Activated T-helper 1 cell treated with Interleukin-2 at 50 U/mL for 16 hours (primary cell): ENCODE measurements around the gene CAMK2B.

Experiments used
- DNase-seq: peaks from one replicate; pipeline ENCODE4 v3.0.0-alpha.2; 2020; ENCODE audit warnings: low read depth

The CAMK2B gene

DNA sequence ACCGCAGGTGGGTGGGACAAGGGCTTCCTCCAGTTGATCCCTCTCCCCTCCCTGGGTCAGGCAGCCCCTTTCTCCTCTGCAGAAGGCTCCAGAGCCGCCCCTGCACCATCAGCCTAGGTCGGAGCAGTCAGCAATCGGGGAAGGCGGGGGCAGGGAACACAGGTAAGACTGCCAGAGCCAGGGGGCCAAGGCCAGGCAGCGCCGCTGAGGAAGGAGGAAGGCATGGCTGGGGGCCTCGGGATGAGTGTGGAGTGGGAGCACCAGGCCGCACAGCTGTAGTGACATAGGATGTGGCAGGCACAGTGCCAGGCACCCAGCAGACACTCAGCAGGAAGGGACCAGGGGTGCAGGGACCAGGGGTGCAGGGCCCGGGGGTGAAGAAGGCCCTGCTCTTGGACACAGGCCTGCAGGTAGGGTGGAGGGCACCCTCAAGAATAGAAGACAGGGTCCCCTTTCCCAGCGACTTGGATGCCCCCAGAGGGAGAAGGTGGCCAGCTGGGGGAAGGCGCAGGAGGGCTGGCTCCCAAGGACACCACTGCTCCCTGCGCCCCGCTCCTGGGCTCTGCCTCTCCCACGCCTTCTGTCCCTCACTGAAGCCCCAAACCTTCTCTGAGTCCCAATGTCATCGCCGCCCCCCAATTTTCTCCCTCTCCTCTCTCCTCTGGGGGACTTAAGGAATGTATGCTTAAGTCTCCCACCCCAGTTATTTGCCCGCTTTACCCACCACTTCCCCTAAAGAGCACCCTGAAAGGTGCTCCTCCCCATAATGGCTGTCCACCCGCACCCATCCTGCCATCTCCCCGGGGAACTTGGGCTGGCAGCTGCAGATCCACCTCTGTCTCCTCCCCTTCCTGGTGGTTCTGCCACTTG, 38.5 kb downstream of the CAMK2B start:
- DNase-seq: no peak

- no peak for DNase-seq
Observed at GRCh38 chr7:44286182-44286617, 39.2 kb downstream of the CAMK2B start.

DNA sequence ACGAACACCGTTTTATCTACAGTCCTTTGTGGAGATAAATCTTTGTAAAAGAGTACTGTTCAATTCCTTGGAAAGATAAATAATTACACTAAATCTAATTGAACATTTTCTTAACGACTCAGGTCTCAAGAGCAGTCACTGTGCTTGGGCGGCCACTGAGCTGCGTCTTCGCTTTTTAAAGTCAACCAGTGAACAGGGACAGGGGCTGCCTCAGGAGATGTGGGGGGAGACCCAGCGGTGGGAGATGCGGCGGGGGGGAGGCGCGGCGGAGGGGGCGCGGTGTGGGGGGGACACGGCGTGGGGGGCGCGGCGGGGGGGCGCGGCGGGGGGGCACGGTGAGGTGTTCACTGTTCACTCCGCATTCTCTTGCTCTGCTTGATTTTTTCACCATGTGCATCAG, 39.8 kb downstream of the CAMK2B start:
- DNase-seq: no peak

DNA sequence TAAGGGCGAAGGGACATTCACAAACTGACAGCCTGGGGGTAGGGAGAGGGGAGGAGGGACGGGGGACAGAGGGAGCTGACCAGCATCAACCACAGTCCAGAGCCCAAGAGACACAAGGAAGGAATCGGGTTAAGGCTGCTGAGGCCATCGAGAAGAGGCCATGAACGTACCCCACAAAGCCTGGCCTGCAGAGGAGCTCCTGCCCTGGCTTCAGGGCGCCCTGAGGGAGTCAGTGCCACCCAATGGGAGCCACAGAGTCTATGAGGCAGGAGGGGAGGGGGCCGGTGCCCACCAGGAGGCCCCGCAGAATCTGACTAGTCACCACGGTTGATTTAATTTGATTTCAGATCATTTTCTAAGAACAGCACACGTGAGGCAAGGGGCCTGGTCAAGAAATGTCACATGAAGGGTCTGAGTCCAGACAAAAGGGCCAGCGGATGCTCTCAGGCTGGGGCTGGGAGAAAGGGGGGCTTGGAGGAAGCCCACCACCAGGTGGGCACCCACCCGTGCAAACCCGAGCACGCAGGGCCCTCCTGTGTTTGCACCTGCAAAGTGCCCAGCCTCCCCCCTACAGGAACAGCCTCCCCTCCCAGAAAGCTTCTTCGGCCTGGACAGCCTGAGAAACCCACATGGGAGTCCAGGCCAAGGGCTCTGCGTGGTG, 40.4 kb downstream of the CAMK2B start:
- no peak for DNase-seq

DNA sequence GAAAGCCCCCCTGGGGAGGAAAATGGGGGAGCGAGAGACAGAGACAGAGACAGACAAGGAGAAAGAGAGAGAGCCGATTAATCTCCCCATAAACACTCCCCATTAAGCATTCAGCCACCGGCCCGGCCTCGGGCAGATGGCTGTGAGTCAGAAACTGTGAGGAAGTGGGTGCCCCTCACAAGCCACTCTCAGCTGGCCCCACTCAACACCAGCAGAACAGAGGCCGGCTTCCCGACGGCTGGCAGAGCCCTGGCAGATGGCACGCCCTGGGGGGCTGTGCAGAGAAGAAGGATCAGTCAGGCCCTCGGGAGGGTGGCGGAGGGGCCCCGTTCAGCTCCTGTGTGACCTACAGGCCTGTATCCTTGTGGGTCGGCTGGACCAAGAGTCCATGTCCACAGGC, 41.2 kb downstream of the CAMK2B start:
- no peak for DNase-seq

DNA sequence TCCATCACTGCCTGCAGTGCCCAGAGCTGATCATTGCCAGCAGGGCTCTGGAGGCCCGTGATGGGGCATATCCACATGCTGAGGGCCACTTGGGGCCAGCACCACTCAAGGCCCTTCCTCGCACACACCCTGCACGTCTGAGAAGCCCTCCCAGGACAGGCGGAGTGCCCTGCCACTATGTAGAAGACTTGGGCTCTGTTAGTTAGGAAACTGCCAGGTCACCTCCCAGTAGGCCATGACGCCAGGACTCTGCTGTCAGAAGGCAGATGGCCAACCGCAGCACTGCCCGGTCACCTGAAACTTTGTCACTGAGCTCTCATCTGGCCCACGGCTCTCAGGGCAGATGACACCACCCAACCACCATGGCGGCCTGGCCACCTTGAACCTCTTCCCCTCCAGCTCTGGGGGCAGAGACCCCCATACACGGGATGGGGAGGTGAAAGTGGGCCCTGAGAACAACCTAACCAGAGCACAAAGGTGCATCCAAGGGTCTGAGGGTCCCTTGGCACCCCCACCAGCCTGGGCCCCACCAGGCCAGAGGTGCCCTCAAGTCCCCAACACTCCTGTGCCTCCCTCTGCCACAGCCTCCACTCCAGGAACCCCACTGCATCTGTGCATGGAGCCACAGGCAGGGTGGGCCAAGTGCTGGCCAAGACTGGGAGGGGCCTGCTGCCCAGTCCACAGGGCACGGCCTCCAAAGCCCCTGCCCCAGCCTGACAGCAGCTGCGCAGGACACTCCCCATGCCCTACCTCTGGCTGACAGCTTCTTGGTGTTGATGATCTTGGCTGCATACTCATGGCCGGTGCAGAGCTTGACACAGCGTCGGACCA, 41.8 kb downstream of the CAMK2B start:
- no peak for DNase-seq

DNA sequence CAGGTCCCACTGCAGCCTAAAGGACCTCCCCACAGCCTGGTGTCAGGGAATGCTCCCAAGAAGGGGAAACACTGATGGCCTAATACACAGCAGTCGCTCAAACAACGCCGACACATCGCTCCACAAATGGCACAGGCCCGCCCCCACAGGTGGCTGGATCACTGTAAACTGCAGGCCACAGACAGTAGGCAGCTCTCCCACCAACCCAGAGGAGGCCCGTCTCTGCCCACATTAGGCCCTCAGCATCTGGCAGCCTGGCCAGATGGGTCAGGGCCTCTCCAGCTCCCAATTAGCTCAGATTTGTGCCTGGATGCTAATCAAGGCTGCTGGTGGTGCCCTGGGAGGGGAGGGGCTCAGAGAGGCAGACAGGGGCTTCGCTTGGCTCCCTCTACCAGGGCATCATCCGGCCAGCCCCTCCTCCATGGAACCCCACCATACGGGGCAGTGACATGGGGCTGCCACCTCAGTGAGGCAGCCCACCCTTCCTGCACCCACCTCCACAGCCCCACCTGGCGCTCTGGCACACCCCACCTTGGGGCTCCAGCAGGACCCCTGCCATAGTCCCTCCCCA, 42.7 kb downstream of the CAMK2B start:
- DNase-seq: no peak

- DNase-seq: no peak
Observed at GRCh38 chr7:44281811-44282600, 43.4 kb downstream of the CAMK2B start.

- DNase-seq: no peak
Observed at GRCh38 chr7:44280993-44281721, 44.2 kb downstream of the CAMK2B start.

- no peak for DNase-seq
Observed at GRCh38 chr7:44280636-44280992, 44.8 kb downstream of the CAMK2B start.

- no peak for DNase-seq
Observed at GRCh38 chr7:44279731-44280505, 45.5 kb downstream of the CAMK2B start.

GRCh38 chr7:44279286-44279685, 46.1 kb downstream of the CAMK2B start:
- no peak for DNase-seq

- no peak for DNase-seq
Observed at GRCh38 chr7:44278451-44279161, 46.8 kb downstream of the CAMK2B start.

GRCh38 chr7:44277851-44278250, 47.5 kb downstream of the CAMK2B start:
- no peak for DNase-seq

- DNase-seq: no peak
Observed at GRCh38 chr7:44277391-44277790, 48.0 kb downstream of the CAMK2B start.

- DNase-seq: no peak
Observed at GRCh38 chr7:44276571-44277221, 48.7 kb downstream of the CAMK2B start.

DNA sequence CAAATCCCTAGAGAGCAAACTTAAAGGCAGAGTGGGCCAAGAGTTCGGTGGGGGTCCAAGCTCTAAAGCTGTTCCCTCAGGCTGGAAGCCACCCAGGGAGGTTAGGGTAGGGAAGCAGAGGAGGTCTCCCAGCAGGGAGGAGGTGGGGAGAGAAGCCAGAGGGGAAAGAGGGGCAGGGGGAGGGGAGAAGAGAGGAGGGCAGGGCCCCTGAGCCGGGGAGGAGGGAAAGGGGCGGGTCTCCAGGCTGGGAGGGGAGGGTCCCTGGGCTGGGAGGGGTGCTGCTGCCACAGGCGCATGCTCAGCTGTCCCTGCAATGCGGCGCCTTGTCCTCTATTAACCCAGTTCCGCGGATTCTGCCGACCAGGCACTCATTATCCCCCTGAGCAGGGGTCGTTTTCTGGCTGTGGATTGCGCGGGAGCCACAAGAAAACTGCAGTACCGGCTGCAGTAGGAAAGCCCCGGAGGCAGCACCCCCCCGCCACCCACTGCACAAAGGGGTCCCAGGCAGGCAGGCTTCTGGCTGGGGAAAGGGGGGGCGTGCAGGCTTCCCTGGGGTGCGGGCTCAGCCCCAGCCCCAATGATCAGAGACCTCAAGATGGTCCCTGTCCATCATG, 49.3 kb downstream of the CAMK2B start:
- DNase-seq: no peak

- no peak for DNase-seq
Observed at GRCh38 chr7:44275146-44275545, 50.2 kb downstream of the CAMK2B start.

- no peak for DNase-seq
Observed at GRCh38 chr7:44274623-44274975, 50.8 kb downstream of the CAMK2B start.
